HG03159 (cell line): ENCODE results near the gene IKZF5.

Source experiments
- ATAC-seq: cut with Tn5 transposase; IDR thresholded peaks from one replicate; pipeline ENCODE4 v1.9.1; 2021; ENCODE audit warnings: mild to moderate bottlenecking, moderate library complexity; ENCODE audit not compliant: unreplicated experiment

Gene IKZF5

GRCh38 chr10:123017421-123018165 is 9.0 kb upstream of the IKZF5 start:
- no peak for ATAC-seq

GRCh38 chr10:123016228-123016627 is 7.6 kb upstream of the IKZF5 start:
- no peak for ATAC-seq

- ATAC-seq, result no peak
These were observed 6.2 kb upstream of the IKZF5 start for GRCh38 chr10:123014772-123015171.

GRCh38 chr10:123013456-123014419 is 5.1 kb upstream of the IKZF5 start:
- ATAC-seq, result no peak

GRCh38 chr10:123011987-123012386 is 3.4 kb upstream of the IKZF5 start:
- no peak for ATAC-seq

GRCh38 chr10:123009105-123009820 is 668 bp upstream of the IKZF5 start:
- ATAC-seq, result peak; percentile 2

- ATAC-seq, result peak; percentile 35
These were observed 839 bp downstream of the IKZF5 start for GRCh38 chr10:123007558-123008354.

- ATAC-seq, result no peak
These were observed 4.3 kb downstream of the IKZF5 start for GRCh38 chr10:123004298-123004697.

GRCh38 chr10:123001370-123001769 is 7.2 kb downstream of the IKZF5 start:
- no peak for ATAC-seq

GRCh38 chr10:123000155-123000554 is 8.4 kb downstream of the IKZF5 start:
- no peak for ATAC-seq

- ATAC-seq, result no peak
These were observed 9.2 kb downstream of the IKZF5 start for GRCh38 chr10:122999347-122999746.

- ATAC-seq, result no peak
These were observed 9.7 kb downstream of the IKZF5 start for GRCh38 chr10:122998934-122999333.

- ATAC-seq, result no peak
These were observed 10.2 kb downstream of the IKZF5 start for GRCh38 chr10:122998360-122998917.

GRCh38 chr10:122997864-122998263 is 10.7 kb downstream of the IKZF5 start:
- no peak for ATAC-seq

GRCh38 chr10:122995936-122996335 is 12.7 kb downstream of the IKZF5 start:
- ATAC-seq, result no peak

- no peak for ATAC-seq
These were observed 14.7 kb downstream of the IKZF5 start for GRCh38 chr10:122993797-122994336.

GRCh38 chr10:122992031-122992585 is 16.5 kb downstream of the IKZF5 start:
- ATAC-seq, result no peak

GRCh38 chr10:122990278-122990677 is 18.3 kb downstream of the IKZF5 start:
- no peak for ATAC-seq

GRCh38 chr10:122988501-122988900 is 20.1 kb downstream of the IKZF5 start:
- ATAC-seq, result no peak

GRCh38 chr10:122986335-122986734 is 22.3 kb downstream of the IKZF5 start:
- ATAC-seq, result no peak
